Activated naive CD8-positive, alpha-beta T cell treated with anti-CD3 and anti-CD28 coated beads for 36 hours (primary cell): ENCODE measurements around the gene DPCD. TPM values are rescaled to one million over a fixed set of nuclear protein-coding genes. Genes with fewer than 3 reads are reported as not detected.

Source experiments
- DNase-seq: peaks from one replicate; pipeline ENCODE4 v3.0.0; 2021
- H3K27ac Mint-ChIP-seq: one replicate; pipeline ENCODE4 v1.8.0; 2022; ENCODE audit warnings: mild to moderate bottlenecking, moderate library complexity, mixed read lengths
- H3K27me3 Mint-ChIP-seq: one replicate; pipeline ENCODE4 v1.8.0; 2022; ENCODE audit warnings: mild to moderate bottlenecking, mixed read lengths
- H3K36me3 Mint-ChIP-seq: one replicate; pipeline ENCODE4 v1.8.0; 2021; ENCODE audit warnings: mild to moderate bottlenecking, mixed read lengths
- H3K4me1 Mint-ChIP-seq: one replicate; pipeline ENCODE4 v1.8.0; 2021; ENCODE audit warnings: mixed read lengths
- H3K4me3 Mint-ChIP-seq: one replicate; pipeline ENCODE4 v1.8.0; 2022; ENCODE audit warnings: mild to moderate bottlenecking, moderate library complexity, mixed read lengths
- H3K9me3 Mint-ChIP-seq: one replicate; pipeline ENCODE4 v1.8.0; 2022; ENCODE audit warnings: mixed read lengths
- total RNA-seq, 2 experiments: library from RNA; stranded (reverse); gene quantifications; one replicate each; pipeline ENCODE4 v1.2.3, GENCODE V29; 2021

Gene DPCD
- total RNA-seq = 10 to 100 TPM; 20.4 to 22.9 TPM

- peaks cover 19% of the 10 kb centered on the region for H3K4me1 Mint-ChIP-seq
- H3K27ac Mint-ChIP-seq = peak within 1 kb of the TSS; percentile 79
- no peaks in the 10 kb centered on the region for H3K9me3 Mint-ChIP-seq
- H3K27me3 Mint-ChIP-seq = no peaks in the 10 kb centered on the region
- H3K4me3 Mint-ChIP-seq = peak within 1 kb of the TSS; percentile 94
- DNase-seq = peak; percentile 92
- peaks cover 9% of the 10 kb centered on the region for H3K36me3 Mint-ChIP-seq
These were observed at the start of gene DPCD, which contains the start of gene POLL for GRCh38 chr10:101587725-101588653. DPCD (plus strand) TSS chr10:101588321; CDS start chr10:101588337, 16 bp downstream. POLL (minus strand) TSS chr10:101588257; CDS start chr10:101587360, 897 bp downstream.

- Mint-ChIP-seq H3K27me3 (no peaks in the 10 kb centered on the region), H3K9me3 (no peaks in the 10 kb centered on the region), H3K36me3 (peaks cover 4% of the 10 kb centered on the region), H3K4me3 (no peak overlapping the region), H3K27ac (no peak overlapping the region), H3K4me1 (no peaks in the 10 kb centered on the region)
- DNase-seq = no peak
These were observed 49.7 kb upstream of the DPCD start for GRCh38 chr10:101538446-101538845.

DNA sequence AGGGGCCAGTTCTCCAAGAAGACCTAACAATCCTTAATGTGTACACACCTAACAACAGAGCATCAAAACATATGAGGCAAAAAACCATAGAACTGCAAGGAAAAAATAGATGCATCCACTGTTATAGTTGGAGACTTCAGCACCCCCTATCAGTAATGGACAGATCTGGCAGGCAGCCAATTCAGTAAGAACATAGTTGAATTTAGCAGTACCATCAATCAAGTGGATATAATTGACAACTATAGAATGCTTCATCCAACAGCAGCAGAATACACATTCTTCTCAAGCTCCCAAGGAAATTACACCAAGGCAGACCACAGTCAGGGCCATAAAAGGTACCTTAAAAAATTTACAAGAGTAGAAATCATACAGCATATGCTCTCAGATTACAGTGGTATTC is 42.2 kb upstream of the DPCD start:
- Mint-ChIP-seq H3K27ac (no peak overlapping the region), H3K4me1 (no peaks in the 10 kb centered on the region), H3K27me3 (no peaks in the 10 kb centered on the region), H3K36me3 (peaks cover 2% of the 10 kb centered on the region), H3K9me3 (no peaks in the 10 kb centered on the region), H3K4me3 (no peak overlapping the region)
- no peak for DNase-seq

GRCh38 chr10:101550965-101551364 is 37.2 kb upstream of the DPCD start:
- H3K4me1 Mint-ChIP-seq = no peaks in the 10 kb centered on the region
- peaks cover 5% of the 10 kb centered on the region for H3K36me3 Mint-ChIP-seq
- no peak for DNase-seq
- H3K27ac Mint-ChIP-seq = no peak overlapping the region
- no peaks in the 10 kb centered on the region for H3K9me3 Mint-ChIP-seq
- no peak overlapping the region for H3K4me3 Mint-ChIP-seq
- no peaks in the 10 kb centered on the region for H3K27me3 Mint-ChIP-seq

- no peak overlapping the region for H3K27ac Mint-ChIP-seq
- H3K27me3 Mint-ChIP-seq = no peaks in the 10 kb centered on the region
- no peak for DNase-seq
- no peak overlapping the region for H3K4me3 Mint-ChIP-seq
- H3K36me3 Mint-ChIP-seq = peaks cover 5% of the 10 kb centered on the region
- H3K9me3 Mint-ChIP-seq = no peaks in the 10 kb centered on the region
- H3K4me1 Mint-ChIP-seq = no peaks in the 10 kb centered on the region
These were observed 35.7 kb upstream of the DPCD start for GRCh38 chr10:101552442-101552841.

DNA sequence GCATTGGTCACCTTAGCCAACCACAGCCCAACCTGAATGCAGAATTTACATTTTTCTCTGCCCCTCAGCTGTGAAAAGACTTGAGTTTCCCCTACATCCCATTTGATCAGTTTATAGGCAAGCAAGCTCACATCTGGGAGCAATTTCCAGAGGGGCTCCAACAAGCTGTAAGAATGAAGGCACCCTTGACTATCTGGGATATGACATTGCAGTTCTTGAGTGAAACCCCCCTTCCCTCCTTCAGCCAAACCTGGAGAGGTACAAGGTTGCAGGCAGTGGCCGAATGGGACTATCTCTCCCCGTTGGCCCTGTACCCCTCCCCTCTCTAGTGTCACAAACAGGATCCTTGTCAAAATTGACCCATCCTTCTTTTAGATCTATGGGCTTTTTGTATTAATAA is 30.6 kb upstream of the DPCD start:
- peaks cover 5% of the 10 kb centered on the region for H3K4me1 Mint-ChIP-seq
- no peak overlapping the region for H3K4me3 Mint-ChIP-seq
- no peak overlapping the region for H3K27ac Mint-ChIP-seq
- DNase-seq = no peak
- H3K36me3 Mint-ChIP-seq = peaks cover 3% of the 10 kb centered on the region
- no peaks in the 10 kb centered on the region for H3K9me3 Mint-ChIP-seq
- no peaks in the 10 kb centered on the region for H3K27me3 Mint-ChIP-seq

DNA sequence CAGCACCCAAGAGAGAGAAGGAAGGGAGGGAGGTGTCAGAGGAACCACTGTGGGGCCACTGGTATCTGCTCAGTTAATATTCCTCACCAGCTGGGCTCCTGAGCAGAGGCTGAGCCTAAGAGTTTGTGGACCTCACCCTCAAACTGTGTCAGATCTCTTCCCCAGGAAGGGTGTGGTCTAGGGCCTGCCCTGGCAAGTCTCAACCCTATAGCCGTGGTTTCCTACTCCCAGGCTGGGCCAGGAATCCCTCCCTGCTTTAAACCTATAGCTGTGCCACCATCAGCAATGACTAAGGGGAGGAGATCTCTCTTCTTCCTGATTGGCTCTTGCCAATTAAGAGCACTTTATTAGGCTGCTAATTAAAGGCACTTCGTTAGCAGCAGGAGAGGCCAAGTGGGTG is 29.9 kb upstream of the DPCD start:
- DNase-seq = no peak
- no peaks in the 10 kb centered on the region for H3K36me3 Mint-ChIP-seq
- H3K4me1 Mint-ChIP-seq = peaks cover 5% of the 10 kb centered on the region
- H3K27me3 Mint-ChIP-seq = no peaks in the 10 kb centered on the region
- H3K4me3 Mint-ChIP-seq = no peak overlapping the region
- H3K27ac Mint-ChIP-seq = no peak overlapping the region
- H3K9me3 Mint-ChIP-seq = no peaks in the 10 kb centered on the region

GRCh38 chr10:101558671-101559595 is 29.2 kb upstream of the DPCD start:
- H3K27me3 Mint-ChIP-seq = peaks cover 2% of the 10 kb centered on the region
- no peak for DNase-seq
- H3K4me3 Mint-ChIP-seq = no peak overlapping the region
- peaks cover 5% of the 10 kb centered on the region for H3K4me1 Mint-ChIP-seq
- H3K27ac Mint-ChIP-seq = no peak overlapping the region
- no peaks in the 10 kb centered on the region for H3K36me3 Mint-ChIP-seq
- H3K9me3 Mint-ChIP-seq = no peaks in the 10 kb centered on the region

- no peaks in the 10 kb centered on the region for H3K9me3 Mint-ChIP-seq
- H3K27ac Mint-ChIP-seq = no peak overlapping the region
- H3K36me3 Mint-ChIP-seq = no peaks in the 10 kb centered on the region
- H3K4me3 Mint-ChIP-seq = no peak overlapping the region
- no peak for DNase-seq
- peaks cover 5% of the 10 kb centered on the region for H3K4me1 Mint-ChIP-seq
- H3K27me3 Mint-ChIP-seq = peaks cover 6% of the 10 kb centered on the region
These were observed 28.4 kb upstream of the DPCD start for GRCh38 chr10:101559596-101560297.

DNA sequence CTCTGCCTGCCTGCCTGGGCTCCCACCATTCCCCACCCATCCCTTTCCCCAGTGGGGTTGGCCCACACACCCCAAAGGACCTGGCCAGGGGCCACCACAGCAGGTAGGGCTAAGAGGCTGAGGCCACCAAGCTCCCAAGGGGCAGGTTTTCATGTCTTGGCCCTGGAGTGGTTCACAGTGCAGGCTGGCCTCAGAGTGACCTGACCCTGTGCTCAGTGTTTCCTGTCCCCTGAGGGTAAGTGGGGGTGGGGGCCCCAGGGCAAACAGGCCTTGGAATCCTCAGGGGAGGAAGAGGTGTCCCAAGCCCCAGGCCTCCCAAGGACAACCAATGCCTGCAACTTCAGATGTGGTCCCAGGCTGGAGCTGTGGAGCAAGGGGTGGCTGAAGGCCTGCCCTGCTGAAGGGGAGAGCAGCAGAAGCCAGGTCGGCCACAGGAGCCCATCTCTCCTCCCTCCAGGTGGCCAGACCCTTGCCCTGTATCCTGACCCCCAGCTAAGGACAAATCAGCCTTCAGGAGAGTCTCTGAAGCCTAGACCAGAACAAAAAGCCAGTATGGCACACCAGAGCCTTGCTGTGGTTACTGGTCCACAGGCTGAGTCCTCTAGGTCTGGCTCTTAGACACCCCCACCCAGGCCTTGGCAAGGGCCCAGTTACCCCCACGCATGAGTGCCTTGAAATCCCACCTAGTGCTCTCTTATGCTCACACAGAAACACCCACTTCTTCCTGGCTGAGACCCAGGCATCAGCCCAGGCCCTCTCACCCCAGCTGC is 27.6 kb upstream of the DPCD start:
- Mint-ChIP-seq H3K27ac (no peak overlapping the region), H3K27me3 (peaks cover 13% of the 10 kb centered on the region), H3K4me3 (no peak overlapping the region)

DNA sequence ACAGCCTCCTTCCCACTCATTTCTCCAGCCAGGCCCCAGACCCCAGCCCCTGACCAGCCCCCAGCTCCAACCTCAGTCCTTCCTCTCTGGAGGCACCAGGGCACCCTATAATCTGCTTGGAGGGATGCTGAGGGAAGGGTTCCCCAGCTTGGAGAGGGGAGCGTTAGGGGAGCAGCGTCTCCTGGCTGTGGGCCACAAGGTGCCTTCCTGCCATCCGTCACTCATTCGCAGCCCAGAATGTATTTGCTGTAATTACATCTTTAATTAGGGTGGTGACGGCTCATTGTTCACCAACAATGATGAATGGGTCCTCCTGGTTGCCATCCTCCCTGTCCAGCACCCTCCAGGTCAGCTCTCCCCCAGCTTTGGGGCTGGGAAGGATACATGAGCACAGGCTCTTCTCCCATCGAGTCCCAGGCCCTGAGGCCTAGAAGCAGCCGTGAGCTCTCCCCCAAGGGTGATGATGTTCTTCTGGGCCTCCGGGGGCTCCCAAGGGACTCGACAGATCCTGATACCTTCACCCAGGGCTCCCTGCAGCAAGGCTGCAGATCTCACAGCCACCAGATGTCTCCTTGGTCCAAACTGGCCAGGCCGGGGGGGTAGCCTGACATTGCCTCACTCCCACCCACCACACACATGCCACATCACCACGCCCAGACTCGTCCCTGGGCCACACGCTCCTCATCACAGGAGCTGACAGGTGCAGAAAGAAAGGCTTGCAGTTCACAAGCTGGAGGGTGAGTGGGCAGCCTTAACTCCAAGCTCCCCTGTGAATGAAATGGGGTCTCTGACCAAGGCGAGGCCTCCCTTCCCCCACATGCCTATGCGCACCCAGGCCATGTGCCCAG is 26.8 kb upstream of the DPCD start:
- no peak for DNase-seq
- Mint-ChIP-seq H3K4me3 (no peak overlapping the region), H3K27ac (no peak overlapping the region), H3K36me3 (no peaks in the 10 kb centered on the region), H3K27me3 (peaks cover 21% of the 10 kb centered on the region), H3K9me3 (no peaks in the 10 kb centered on the region), H3K4me1 (peaks cover 7% of the 10 kb centered on the region)

More for the DNA sequence above, 27.6 kb upstream of the DPCD start:
- Mint-ChIP-seq H3K9me3 (no peaks in the 10 kb centered on the region), H3K36me3 (no peaks in the 10 kb centered on the region), H3K4me1 (peaks cover 5% of the 10 kb centered on the region)
- no peak for DNase-seq

DNA sequence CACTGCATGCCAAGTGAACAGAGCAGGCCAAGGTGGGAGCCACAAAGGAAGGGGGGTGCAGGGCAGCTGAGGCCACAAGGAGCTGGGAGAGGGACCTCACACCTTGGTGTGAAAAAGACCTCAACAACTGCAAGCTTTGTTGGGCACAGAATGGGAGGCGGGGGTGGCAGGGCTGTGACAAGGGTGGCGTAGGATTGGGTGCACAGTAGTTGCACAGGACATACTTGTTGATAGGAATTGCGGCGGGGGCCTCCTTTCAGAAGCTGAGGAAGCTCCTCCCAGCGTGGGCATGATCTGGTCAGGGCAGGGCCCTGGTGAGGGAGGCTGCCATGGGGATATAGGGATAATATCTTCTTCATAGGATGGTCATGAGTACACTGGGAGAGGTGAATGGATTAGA is 25.9 kb upstream of the DPCD start:
- no peak for DNase-seq
- Mint-ChIP-seq H3K27ac (no peak overlapping the region), H3K36me3 (no peaks in the 10 kb centered on the region), H3K9me3 (no peaks in the 10 kb centered on the region), H3K27me3 (peaks cover 30% of the 10 kb centered on the region), H3K4me3 (no peak overlapping the region), H3K4me1 (peaks cover 10% of the 10 kb centered on the region)

GRCh38 chr10:101563007-101563406 is 25.1 kb upstream of the DPCD start:
- no peak for DNase-seq
- Mint-ChIP-seq H3K4me1 (peaks cover 8% of the 10 kb centered on the region), H3K27ac (no peak overlapping the region), H3K36me3 (no peaks in the 10 kb centered on the region), H3K27me3 (peaks cover 37% of the 10 kb centered on the region), H3K4me3 (no peak overlapping the region), H3K9me3 (no peaks in the 10 kb centered on the region)
